Endothelial cell of umbilical vein (primary cell): Measurements from ENCODE around the gene CENPB. TPM values are rescaled to one million over a fixed set of nuclear protein-coding genes. Genes with fewer than 3 reads are reported as not detected.

Source experiments
- BruUV-seq: library from RNA; stranded (reverse); fragments of 400-500 nt; replicated peaks from 2 replicates; lab custom pipeline; 2021; lab: Mats Ljungman, UMichigan
- CTCF ChIA-PET: fragments of 300-600, 350-600 bp; sonication (Branson Sonifier 250); formaldehyde crosslinking; loops from one replicate; lab custom pipeline; 2021; ENCODE audit warnings: antibody characterized with exemption, inconsistent platforms; lab: Charles Lee
- POLR2A ChIA-PET: fragments of 300-600, 350-600 bp; sonication (Branson Sonifier 250); formaldehyde crosslinking; loops from one replicate; lab custom pipeline; 2021; ENCODE audit warnings: antibody characterized with exemption, inconsistent platforms; lab: Charles Lee
- DNase-seq: peaks from one replicate; pipeline ENCODE4 v3.0.0-alpha.2; 2011; ENCODE audit warnings: low read depth, low spot score
- FAIRE-seq: peaks from 2 replicates; lab custom pipeline; 2011; peaks lifted over from hg19 to GRCh38; lab: Jason Lieb, UNC
- H2AFZ ChIP-seq: 2 replicates; pipeline ENCODE4 v1.6.0; 2012; ENCODE audit warnings: low read depth, low read length, control low read depth, inconsistent platforms
- H3K27ac ChIP-seq: 2 replicates; pipeline ENCODE4 v1.5.1; 2011; ENCODE audit warnings: low read depth, mild to moderate bottlenecking, control low read depth, low read length, moderate library complexity; ENCODE audit not compliant: insufficient read depth
- H3K27me3 ChIP-seq, 2 experiments: 2 replicates each; pipeline versions ENCODE4 v1.6.0 to v1.6.1; 2011; ENCODE audit warnings: low read length in 2 of 2, mixed read lengths in 1 of 2; ENCODE audit not compliant: control insufficient read depth in 2 of 2, insufficient read depth in 2 of 2
- H3K36me3 ChIP-seq, 2 experiments: 2 replicates in 1 of 2; 3 replicates in 1 of 2; pipeline ENCODE4 v1.5.1; 2011; ENCODE audit warnings: low read length in 2 of 2, mild to moderate bottlenecking in 1 of 2, moderate library complexity in 1 of 2; ENCODE audit not compliant: control insufficient read depth in 2 of 2, insufficient read depth in 2 of 2; ENCODE audit errors: extremely low read depth in 1 of 2
- H3K4me1 ChIP-seq: 3 replicates; pipeline ENCODE4 v1.5.1; 2011; ENCODE audit warnings: mild to moderate bottlenecking, low read length; ENCODE audit not compliant: control insufficient read depth, insufficient read depth; ENCODE audit errors: extremely low read depth
- H3K4me2 ChIP-seq: 2 replicates; pipeline ENCODE4 v1.6.1; 2011; ENCODE audit warnings: low read length, control low read depth, mixed read lengths; ENCODE audit not compliant: insufficient read depth
- H3K4me3 ChIP-seq, 3 experiments: fragments of 200-600 bp in 1 of 3; sonication (generic), shearing (Covaris generic) in 1 of 3; replicated peaks in 1 of 3; 2 replicates each; pipeline ENCODE4 v1.5.1; 2011 to 2016; ENCODE audit warnings: control low read depth in 3 of 3, low read length in 3 of 3, mild to moderate bottlenecking in 2 of 3, inconsistent platforms in 1 of 3, low read depth in 1 of 3, moderate library complexity in 1 of 3; ENCODE audit not compliant: insufficient read depth in 1 of 3
- H3K79me2 ChIP-seq: 2 replicates; pipeline ENCODE4 v1.6.0; 2012; ENCODE audit warnings: low read length, inconsistent platforms; ENCODE audit not compliant: control insufficient read depth, insufficient read depth
- H3K9ac ChIP-seq: replicated peaks from 2 replicates; pipeline ENCODE3; 2011; ENCODE audit warnings: low read length, control low read depth; ENCODE audit not compliant: insufficient read depth; ENCODE audit errors: extremely low read depth
- H3K9me1 ChIP-seq: replicated peaks from 3 replicates; pipeline ENCODE4 v1.6.0; 2011; ENCODE audit warnings: mild to moderate bottlenecking, low read length; ENCODE audit not compliant: control insufficient read depth, insufficient read depth; ENCODE audit errors: extremely low read depth
- H3K9me3 ChIP-seq: replicated peaks from 2 replicates; pipeline ENCODE4 v1.5.1; 2012; ENCODE audit warnings: low read length, inconsistent platforms; ENCODE audit not compliant: control insufficient read depth, insufficient read depth
- H4K20me1 ChIP-seq: replicated peaks from 2 replicates; pipeline ENCODE3; 2011; ENCODE audit warnings: mild to moderate bottlenecking, low read length; ENCODE audit not compliant: control insufficient read depth, insufficient read depth; ENCODE audit errors: extremely low read depth
- CTCF ChIP-seq, 2 donors: IDR thresholded peaks; 1 replicate in 1 of 2; 2 replicates in 1 of 2; pipeline ENCODE4 v1.5.1; 2011; ENCODE audit warnings: low read length in 2 of 2, mild to moderate bottlenecking in 2 of 2, moderate library complexity in 2 of 2, control low read depth in 1 of 2, inconsistent platforms in 1 of 2, low read depth in 1 of 2; ENCODE audit not compliant: insufficient read depth in 1 of 2; ENCODE audit errors: extremely low read depth in 1 of 2
- EZH2 ChIP-seq: IDR thresholded peaks from 2 replicates; pipeline ENCODE4 v1.6.1; 2012; ENCODE audit warnings: borderline replicate concordance, low read depth, mild to moderate bottlenecking, moderate library complexity, low read length, inconsistent platforms; ENCODE audit not compliant: severe bottlenecking
- FOS ChIP-seq: IDR thresholded peaks from 2 replicates; pipeline ENCODE4 v1.6.1; 2011; ENCODE audit warnings: mild to moderate bottlenecking, low read length, moderate library complexity, borderline replicate concordance; ENCODE audit not compliant: insufficient read depth
- GATA2 ChIP-seq: IDR thresholded peaks from 2 replicates; pipeline ENCODE4 v1.7.0; 2011; ENCODE audit warnings: low read depth, mild to moderate bottlenecking, moderate library complexity, mixed read lengths, low read length; ENCODE audit not compliant: insufficient read length, insufficient read depth
- JUN ChIP-seq: IDR thresholded peaks from 2 replicates; pipeline ENCODE4 v1.6.1; 2011; ENCODE audit warnings: borderline replicate concordance, low read depth; ENCODE audit not compliant: insufficient read length, insufficient read depth
- MAX ChIP-seq: IDR thresholded peaks from 2 replicates; pipeline ENCODE4 v1.6.1; 2011; ENCODE audit not compliant: insufficient read depth, insufficient read length
- MYC ChIP-seq: IDR thresholded peaks from one replicate; pipeline ENCODE4 v1.6.1; 2011; ENCODE audit warnings: mild to moderate bottlenecking, low read depth, low read length
- POLR2A ChIP-seq: IDR thresholded peaks from 2 replicates; pipeline ENCODE4 v1.6.1; 2012; ENCODE audit warnings: low read depth, mild to moderate bottlenecking, control low read depth, low read length
- POLR2AphosphoS5 ChIP-seq: IDR thresholded peaks from 2 replicates; pipeline ENCODE4 v1.6.1; 2012; ENCODE audit warnings: low read depth, mild to moderate bottlenecking, control low read depth, low read length, moderate library complexity; ENCODE audit not compliant: insufficient read depth
- dilution Hi-C: fragments of 300-500 bp; cut with MboI; formaldehyde crosslinking; loops from one replicate; pipeline ENCODE4 v1.15.0; 2019; ENCODE audit warnings: low sequenced_read_pairs; ENCODE audit not compliant: extremely low pct_ligation_motif_present
- intact Hi-C: fragments of 100-400 bp; cut with micrococcal nuclease; formaldehyde crosslinking; loops from one replicate; pipeline ENCODE4 v1.10.0; 2022
- polyA plus RNA-seq, 4 experiments: library from polyadenylated mRNA; depleted of rRNA in 3 of 4; stranded (reverse) in 3 of 4; unstranded in 1 of 4; fragments of >200 nt; gene quantifications; 2 replicates each; pipeline versions ENCODE4 v1.2.1 to v1.2.3, GENCODE V29; 2011 to 2012; ENCODE audit warnings: missing spikeins in 1 of 4
- total RNA-seq: library from RNA; stranded (reverse); gene quantifications from 2 replicates; pipeline ENCODE4 v1.2.3, GENCODE V29; 2021

Gene CENPB
- total and polyA plus RNA-seq, 2 donors (not counting 3 experiments of a cell fraction or from before 2014, with no cell fraction given): 30.4 to 90.3 TPM

DNA sequence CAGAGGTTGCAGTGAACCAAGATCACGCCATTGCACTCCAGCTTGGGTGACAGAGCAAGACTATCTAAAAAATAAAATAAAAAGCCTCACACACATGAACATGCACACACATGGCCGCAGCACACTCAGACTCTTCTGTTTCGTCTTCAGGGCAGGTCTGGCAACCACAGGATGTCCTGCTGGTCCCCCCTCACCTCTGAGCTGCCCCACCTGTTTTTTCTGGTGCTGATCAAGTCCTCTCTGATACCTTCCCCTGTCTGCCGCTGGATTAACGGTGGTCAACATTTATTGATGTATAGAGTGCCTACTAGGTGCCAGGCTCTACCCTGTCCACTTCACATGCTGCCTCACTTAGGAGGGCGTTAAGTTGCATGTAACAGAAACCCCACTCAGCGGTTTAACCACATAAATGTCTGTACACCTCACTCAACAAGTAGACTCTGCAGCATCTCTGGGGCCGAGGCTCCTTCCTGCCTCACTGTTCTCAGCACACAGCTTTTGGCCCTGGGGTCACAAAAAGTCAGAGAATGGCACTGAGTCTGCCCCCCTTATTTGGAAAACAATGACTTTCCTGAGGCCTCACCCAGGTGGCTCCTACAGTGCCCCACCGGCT, 29.3 kb upstream of the CENPB start:
- intact Hi-C loops (no loop called here), dilution Hi-C loops (no loop called here)
- TF ChIP-seq GATA2 (no peak), EZH2 (no peak), JUN (no peak), CTCF (IDR thresholded peaks at IDR 0.05; ENCODE audit: extremely low read depth in 1 of 2, insufficient read depth in 1 of 2, low read depth in 1 of 2, low read length in 2 of 2) (no peak), MAX (no peak), MYC (no peak), POLR2A (no peak), FOS (no peak), POLR2AphosphoS5 (no peak)
- Histone ChIP-seq H2AFZ (no peak overlapping the region), H4K20me1 (no peaks in the 10 kb centered on the region), H3K9me3 (no peaks in the 10 kb centered on the region), H3K9ac (no peak overlapping the region), H3K9me1 (no peaks in the 10 kb centered on the region), H3K27me3 (no peaks in the 10 kb centered on the region), H3K4me3 (no peak overlapping the region), H3K27ac (no peak overlapping the region), H3K4me1 (peaks cover 17% of the 10 kb centered on the region), H3K36me3 (no peaks in the 10 kb centered on the region), H3K4me2 (no peak overlapping the region), H3K79me2 (no peaks in the 10 kb centered on the region)
- POLR2A ChIA-PET: no interaction called here
- DNase-seq (no peak), FAIRE-seq (no peak)
- CTCF ChIA-PET: interaction anchor here (1.2 to 1.6 kb wide), 2 partner anchors 16 to 29 kb away, joined by 3 to 6 read pairs; partner anchors contain the start of gene CENPB
- no TSS peak for BruUV-seq
